ENCODE measurements around the gene GRP.
"Not testable (repeated sequence)": the region's sequence is repeated elsewhere in the genome, so short reads cannot be mapped to it uniquely, and the experiment has no call there.

GRP gene

GRCh38 chr18:59233017-59233410 is 13.1 kb downstream of the GRP start:
- Mint-ChIP-seq H3K4me3 (no peak overlapping the region), H3K4me1 (ENCODE audit: low read depth in 2 of 2) (no peaks in the 10 kb centered on the region), H3K36me3 (ENCODE audit: insufficient read depth) (no peaks in the 10 kb centered on the region), H3K27me3 (peaks cover 49 to 61% of the 10 kb centered on the region in 2 donors), H3K9me3 (no peaks in the 10 kb centered on the region), H3K27ac (no peak overlapping the region)
- DNase-seq (no peak), ATAC-seq (replicated peaks) (no peak)

GRCh38 chr18:59238385-59238784 is 18.4 kb downstream of the GRP start:
- H3K9me3 Mint-ChIP-seq = peaks cover 0 to 2% of the 10 kb centered on the region in 2 donors
- ATAC-seq (replicated peaks) = no peak
- H3K27me3 Mint-ChIP-seq = peaks cover 21 to 39% of the 10 kb centered on the region in 2 donors
- no peaks in the 10 kb centered on the region for H3K36me3 Mint-ChIP-seq (ENCODE audit: insufficient read depth)
- H3K27ac Mint-ChIP-seq = no peak overlapping the region
- DNase-seq = no peak
- no peak overlapping the region for H3K4me3 Mint-ChIP-seq
- no peaks in the 10 kb centered on the region for H3K4me1 Mint-ChIP-seq (ENCODE audit: low read depth in 2 of 2)

- no peak for DNase-seq
- Mint-ChIP-seq H3K9me3 (peaks cover 0 to 2% of the 10 kb centered on the region in 2 donors), H3K27ac (no peak overlapping the region), H3K4me1 (ENCODE audit: low read depth in 2 of 2) (no peaks in the 10 kb centered on the region), H3K27me3 (peaks cover 31 to 39% of the 10 kb centered on the region in 2 donors), H3K4me3 (no peak overlapping the region), H3K36me3 (ENCODE audit: insufficient read depth) (no peaks in the 10 kb centered on the region)
- no peak for ATAC-seq (replicated peaks)
These were observed 19.7 kb downstream of the GRP start for GRCh38 chr18:59239642-59240041.

- H3K4me3 Mint-ChIP-seq = no peak overlapping the region
- no peak overlapping the region for H3K27ac Mint-ChIP-seq
- peaks cover 0 to 2% of the 10 kb centered on the region in 2 donors for H3K9me3 Mint-ChIP-seq
- no peaks in the 10 kb centered on the region for H3K36me3 Mint-ChIP-seq (ENCODE audit: insufficient read depth)
- DNase-seq (no peak), ATAC-seq (replicated peaks) (no peak)
- H3K4me1 Mint-ChIP-seq (ENCODE audit: low read depth in 2 of 2) = no peaks in the 10 kb centered on the region
- peaks cover 29 to 39% of the 10 kb centered on the region in 2 donors for H3K27me3 Mint-ChIP-seq
These were observed 22.9 kb downstream of the GRP start for GRCh38 chr18:59242906-59243305.

GRCh38 chr18:59246796-59247195 is 26.8 kb downstream of the GRP start:
- Mint-ChIP-seq H3K27ac (no peak overlapping the region), H3K9me3 (no peaks in the 10 kb centered on the region), H3K4me1 (ENCODE audit: low read depth in 2 of 2) (no peaks in the 10 kb centered on the region), H3K36me3 (ENCODE audit: insufficient read depth) (no peaks in the 10 kb centered on the region), H3K27me3 (peaks cover 32 to 49% of the 10 kb centered on the region in 2 donors), H3K4me3 (no peak overlapping the region)
- ATAC-seq (replicated peaks) = no peak
- DNase-seq = no peak

- Mint-ChIP-seq H3K4me1 (ENCODE audit: low read depth in 2 of 2) (no peaks in the 10 kb centered on the region), H3K27me3 (peaks cover 51 to 57% of the 10 kb centered on the region in 2 donors), H3K27ac (no peak overlapping the region), H3K4me3 (no peak overlapping the region), H3K9me3 (no peaks in the 10 kb centered on the region), H3K36me3 (ENCODE audit: insufficient read depth) (no peaks in the 10 kb centered on the region)
- DNase-seq (peak in 1 of 3 experiments; percentile 9), ATAC-seq (replicated peaks) (no peak)
These were observed 29.3 kb downstream of the GRP start for GRCh38 chr18:59249199-59249774.

- peaks cover 45 to 77% of the 10 kb centered on the region in 2 donors for H3K27me3 Mint-ChIP-seq
- not testable (repeated sequence) for H3K27ac Mint-ChIP-seq; H3K4me1 Mint-ChIP-seq (ENCODE audit: low read depth in 2 of 2); DNase-seq; H3K36me3 Mint-ChIP-seq (ENCODE audit: insufficient read depth); ATAC-seq (replicated peaks); H3K9me3 Mint-ChIP-seq; H3K4me3 Mint-ChIP-seq
These were observed 35.5 kb downstream of the GRP start for GRCh38 chr18:59255491-59255890.

GRCh38 chr18:59261842-59262241 is 41.9 kb downstream of the GRP start:
- not testable (repeated sequence) for H3K27ac Mint-ChIP-seq; H3K36me3 Mint-ChIP-seq (ENCODE audit: insufficient read depth); H3K4me3 Mint-ChIP-seq; DNase-seq; H3K4me1 Mint-ChIP-seq (ENCODE audit: low read depth in 2 of 2); ATAC-seq (replicated peaks); H3K9me3 Mint-ChIP-seq
- H3K27me3 Mint-ChIP-seq = peaks cover 71 to 90% of the 10 kb centered on the region in 2 donors

GRCh38 chr18:59262243-59262642 is 42.3 kb downstream of the GRP start:
- H3K36me3 Mint-ChIP-seq (ENCODE audit: insufficient read depth); ATAC-seq (replicated peaks); H3K4me3 Mint-ChIP-seq; H3K27ac Mint-ChIP-seq; DNase-seq; H3K9me3 Mint-ChIP-seq; H3K4me1 Mint-ChIP-seq (ENCODE audit: low read depth in 2 of 2): not testable (repeated sequence)
- H3K27me3 Mint-ChIP-seq = peaks cover 75 to 90% of the 10 kb centered on the region in 2 donors

GRCh38 chr18:59263661-59264060 is 43.7 kb downstream of the GRP start:
- peaks cover 78 to 90% of the 10 kb centered on the region in 2 donors for H3K27me3 Mint-ChIP-seq
- peaks cover 0 to 12% of the 10 kb centered on the region in 2 donors for H3K4me1 Mint-ChIP-seq (ENCODE audit: low read depth in 2 of 2)
- no peaks in the 10 kb centered on the region for H3K9me3 Mint-ChIP-seq
- DNase-seq (no peak), ATAC-seq (replicated peaks) (no peak)
- H3K36me3 Mint-ChIP-seq (ENCODE audit: insufficient read depth) = no peaks in the 10 kb centered on the region
- H3K4me3 Mint-ChIP-seq = peak overlapping the region in 1 of 2 donors; percentile 21
- no peak overlapping the region for H3K27ac Mint-ChIP-seq

GRCh38 chr18:59264121-59264571 is 44.2 kb downstream of the GRP start:
- Mint-ChIP-seq H3K9me3 (no peaks in the 10 kb centered on the region), H3K4me3 (no peak overlapping the region), H3K27me3 (peaks cover 74 to 90% of the 10 kb centered on the region in 2 donors), H3K4me1 (ENCODE audit: low read depth in 2 of 2) (peaks cover 0 to 12% of the 10 kb centered on the region in 2 donors), H3K36me3 (ENCODE audit: insufficient read depth) (no peaks in the 10 kb centered on the region), H3K27ac (no peak overlapping the region)
- ATAC-seq (replicated peaks) (no peak), DNase-seq (no peak)

- Mint-ChIP-seq H3K4me1 (ENCODE audit: low read depth in 2 of 2) (peaks cover 5 to 15% of the 10 kb centered on the region in 2 donors), H3K27me3 (peaks cover 73 to 90% of the 10 kb centered on the region in 2 donors), H3K4me3 (peak overlapping the region; percentile 48 to 62), H3K36me3 (ENCODE audit: insufficient read depth) (no peaks in the 10 kb centered on the region), H3K27ac (no peak overlapping the region), H3K9me3 (no peaks in the 10 kb centered on the region)
- no peak for DNase-seq
- ATAC-seq (replicated peaks) = no peak
These were observed 44.8 kb downstream of the GRP start for GRCh38 chr18:59264651-59265245.

- H3K4me3 Mint-ChIP-seq = peak overlapping the region; percentile 48 to 62
- DNase-seq = no peak
These were observed 45.5 kb downstream of the GRP start for GRCh38 chr18:59265246-59265973.

GRCh38 chr18:59265974-59266369 is 46.0 kb downstream of the GRP start:
- H3K27ac Mint-ChIP-seq = no peak overlapping the region
- peaks cover 7 to 16% of the 10 kb centered on the region in 2 donors for H3K4me1 Mint-ChIP-seq (ENCODE audit: low read depth in 2 of 2)
- DNase-seq (no peak), ATAC-seq (replicated peaks) (no peak)
- peak overlapping the region; percentile 48 to 62 for H3K4me3 Mint-ChIP-seq
- no peaks in the 10 kb centered on the region for H3K9me3 Mint-ChIP-seq
- H3K36me3 Mint-ChIP-seq (ENCODE audit: insufficient read depth) = no peaks in the 10 kb centered on the region
- H3K27me3 Mint-ChIP-seq = peaks cover 73 to 90% of the 10 kb centered on the region in 2 donors

More at GRCh38 chr18:59265246-59265973, 45.5 kb downstream of the GRP start:
- Mint-ChIP-seq H3K36me3 (ENCODE audit: insufficient read depth) (no peaks in the 10 kb centered on the region), H3K9me3 (no peaks in the 10 kb centered on the region), H3K27ac (no peak overlapping the region), H3K27me3 (peaks cover 73 to 90% of the 10 kb centered on the region in 2 donors), H3K4me1 (ENCODE audit: low read depth in 2 of 2) (peaks cover 7 to 16% of the 10 kb centered on the region in 2 donors)
- ATAC-seq (replicated peaks) = no peak
